Stimulated activated CD8-positive, alpha-beta memory T cell treated with anti-CD3 and anti-CD28 coated beads, Interleukin-4, amount 100 ng/mL, for 1 hour (primary cell): ENCODE measurements around the gene ELOVL6.
"Not testable (repeated sequence)": the region's sequence is repeated elsewhere in the genome, so short reads cannot be mapped to it uniquely, and the experiment has no call there.

Source experiments
- DNase-seq, 2 donors: peaks; one replicate each; pipeline ENCODE4 v3.0.0-alpha.2; 2020; ENCODE audit warnings: low read depth in 2 of 2, low spot score in 1 of 2

ELOVL6 gene

GRCh38 chr4:110039164-110039563, 159.3 kb downstream of the ELOVL6 start:
- DNase-seq = not testable (repeated sequence)

DNA sequence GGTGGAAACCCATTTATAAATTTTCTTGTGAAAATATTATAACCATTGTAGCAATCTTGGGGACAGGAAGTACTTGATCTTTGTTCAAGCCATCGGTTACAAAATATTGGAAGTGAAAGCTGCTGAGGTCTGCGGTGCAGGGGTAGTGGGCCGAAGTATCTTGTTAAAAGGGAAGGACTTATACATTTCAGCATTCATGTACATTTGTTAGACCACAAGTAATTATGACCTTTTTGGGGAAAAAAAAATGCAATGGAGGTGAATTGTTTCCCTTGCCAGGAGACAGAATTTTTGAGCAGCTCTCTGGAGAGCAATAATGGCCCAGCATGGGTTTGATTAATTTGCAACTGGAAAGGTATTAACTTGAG, 164.4 kb downstream of the ELOVL6 start:
- DNase-seq = no peak

- DNase-seq = no peak
Observed at GRCh38 chr4:110033355-110034025, 164.9 kb downstream of the ELOVL6 start.

- no peak for DNase-seq
Observed at GRCh38 chr4:110032603-110033002, 165.8 kb downstream of the ELOVL6 start.

GRCh38 chr4:110025718-110026117, 172.7 kb downstream of the ELOVL6 start:
- no peak for DNase-seq

GRCh38 chr4:110025056-110025455, 173.4 kb downstream of the ELOVL6 start:
- no peak for DNase-seq

- DNase-seq = no peak
Observed at GRCh38 chr4:110022457-110022856, 176.0 kb downstream of the ELOVL6 start.

DNA sequence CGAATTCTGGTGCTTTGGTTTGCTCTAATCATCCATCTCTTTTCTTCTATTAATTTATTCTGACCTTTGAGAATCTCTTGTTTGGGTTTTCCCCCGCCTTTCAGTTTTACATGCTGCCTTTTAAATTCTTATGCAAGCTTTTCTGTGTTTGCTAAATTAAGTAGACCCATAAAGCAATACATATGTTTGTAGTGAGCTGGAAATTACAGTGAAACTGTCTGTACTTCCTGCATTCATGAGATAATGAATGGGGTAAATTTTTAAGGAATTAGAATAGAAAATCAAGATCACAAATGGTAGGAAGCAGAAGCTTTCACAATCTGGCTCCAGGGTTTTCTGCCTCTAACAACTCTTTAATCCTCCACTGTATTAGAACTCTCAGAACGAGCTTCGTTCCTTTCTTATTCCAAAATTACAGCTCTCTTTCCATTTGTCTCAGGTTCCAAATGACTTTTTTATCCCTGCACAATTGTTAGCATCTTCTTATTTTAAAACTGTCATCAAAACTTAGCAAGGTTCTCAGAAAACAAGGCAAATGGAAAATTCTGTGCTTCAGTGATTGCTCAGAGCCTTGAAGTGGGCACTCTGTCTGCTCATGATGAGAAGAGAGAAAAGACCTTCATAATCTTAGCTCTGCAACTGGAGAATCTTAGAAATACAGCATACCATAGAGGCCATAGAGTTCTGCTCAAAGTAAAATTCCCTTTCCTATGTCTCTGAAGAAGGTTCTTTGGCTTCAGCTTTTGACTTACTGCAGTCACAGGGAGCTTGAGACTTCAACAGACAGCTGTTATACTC, 177.6 kb downstream of the ELOVL6 start:
- DNase-seq = no peak

DNA sequence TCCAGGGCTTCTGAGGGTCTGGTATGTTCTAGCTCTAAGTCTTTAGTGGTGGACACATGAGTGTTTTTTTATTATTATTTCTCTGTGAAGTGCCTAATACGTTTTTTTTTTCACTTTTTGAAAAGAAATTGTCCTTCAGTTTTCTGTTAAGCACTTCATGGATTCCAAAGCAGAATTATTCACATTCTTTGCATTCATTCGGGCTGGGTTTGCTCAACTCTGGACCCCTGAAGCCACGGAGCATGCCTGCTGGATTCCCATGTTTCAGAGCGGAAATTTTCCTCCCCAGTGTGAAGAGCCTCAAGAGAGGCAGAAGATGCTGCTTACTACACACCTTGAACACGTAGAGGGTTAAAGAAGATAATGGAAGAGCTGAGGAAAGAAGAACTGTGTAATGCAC, 178.3 kb downstream of the ELOVL6 start:
- DNase-seq = no peak

DNA sequence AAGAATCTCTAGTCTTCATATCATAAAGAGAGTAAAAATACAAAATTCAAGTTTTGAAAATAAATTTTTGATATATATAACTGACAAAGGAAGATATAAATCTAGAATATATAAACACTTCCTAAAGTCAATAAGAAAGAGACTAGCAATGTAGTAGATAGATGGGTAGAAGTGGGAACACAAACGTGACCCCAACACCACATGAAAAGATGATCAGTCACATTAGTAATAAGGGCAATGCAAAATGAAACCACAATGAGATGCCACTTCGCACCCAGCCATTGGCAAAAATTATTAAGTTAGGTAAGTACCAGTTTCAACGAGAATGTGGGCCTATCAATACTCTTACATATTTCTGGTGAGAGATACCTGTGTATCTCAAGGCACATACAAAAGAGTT, 179.3 kb downstream of the ELOVL6 start:
- no peak for DNase-seq

DNA sequence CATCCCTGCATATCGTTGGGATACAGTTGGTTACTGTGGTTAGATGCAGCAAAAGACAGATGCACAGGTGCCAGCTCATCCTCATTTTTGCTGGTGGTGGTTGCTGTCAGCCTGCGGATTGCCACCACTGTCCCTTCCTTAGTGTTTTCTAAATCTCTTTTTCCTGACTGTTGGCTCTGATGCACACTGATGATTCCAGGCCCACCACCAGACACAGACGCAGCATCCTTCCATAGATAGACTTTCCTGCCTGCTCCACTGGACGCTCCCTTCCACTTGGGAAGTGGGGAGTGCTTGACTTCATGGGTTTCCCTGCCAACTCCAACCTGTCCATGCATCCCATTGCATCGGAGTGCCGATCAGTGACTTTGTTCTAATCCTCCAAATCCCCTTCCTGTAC, 184.2 kb downstream of the ELOVL6 start:
- DNase-seq = no peak

- DNase-seq = no peak
Observed at GRCh38 chr4:110012917-110013316, 185.5 kb downstream of the ELOVL6 start.

GRCh38 chr4:110010797-110011196, 187.6 kb downstream of the ELOVL6 start:
- no peak for DNase-seq

DNA sequence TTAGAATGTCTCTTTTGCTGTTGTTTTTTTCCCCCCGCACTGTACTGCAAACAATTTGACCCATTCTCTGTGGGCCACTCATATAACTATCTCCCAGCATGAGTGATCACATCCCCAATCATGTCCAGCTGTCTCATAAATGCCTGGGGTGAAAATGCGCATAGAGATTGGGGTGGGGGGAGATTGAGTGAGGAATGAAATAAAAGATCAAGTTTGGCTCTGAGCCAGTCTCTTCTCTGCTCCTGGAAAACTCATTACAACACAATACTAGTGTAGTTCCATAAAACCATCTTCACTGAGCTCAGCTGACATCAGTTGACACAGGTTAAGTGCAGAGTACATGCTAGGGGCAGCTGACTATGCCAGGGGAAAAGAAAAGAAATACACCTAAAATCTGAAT, 188.9 kb downstream of the ELOVL6 start:
- no peak for DNase-seq

DNA sequence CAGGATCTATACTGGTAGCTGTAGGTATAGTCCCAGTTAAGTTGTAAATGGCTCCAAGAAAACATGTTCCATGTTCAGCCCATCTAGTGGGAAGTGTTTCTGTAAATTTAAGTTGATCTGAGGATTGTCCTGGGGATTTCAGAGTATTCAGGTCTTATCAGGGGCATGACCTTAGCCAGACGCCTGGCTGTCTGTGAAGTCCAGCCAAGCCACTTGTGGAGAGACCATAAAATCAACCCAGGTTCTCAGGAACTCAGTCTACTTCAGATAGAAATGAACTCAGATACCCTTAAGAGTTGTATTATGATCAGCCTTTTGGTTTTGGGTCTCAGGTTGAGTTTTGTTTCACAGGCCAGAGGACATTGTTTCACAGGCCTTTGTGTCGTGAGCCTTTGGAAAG, 189.9 kb downstream of the ELOVL6 start:
- no peak for DNase-seq

DNA sequence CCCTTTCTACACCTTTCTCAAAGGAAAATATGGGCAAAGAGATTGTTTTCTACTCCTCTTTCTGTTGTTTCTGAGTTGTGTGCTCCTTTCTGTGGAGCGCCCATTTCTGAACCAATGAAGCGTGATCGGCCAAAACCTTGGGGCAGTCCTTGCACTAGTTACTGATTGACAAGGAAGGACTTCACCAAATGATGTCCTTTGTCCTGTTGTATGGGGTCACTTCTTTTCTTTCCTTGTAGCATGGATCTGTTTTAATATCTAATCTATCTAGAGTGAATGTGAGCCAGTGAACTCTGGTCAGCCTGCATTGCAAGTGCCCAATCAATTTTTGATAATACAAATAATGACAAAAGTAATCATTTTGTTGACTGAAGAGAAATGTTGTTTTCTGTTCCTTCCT, 191.2 kb downstream of the ELOVL6 start:
- DNase-seq = no peak

GRCh38 chr4:110005461-110006056, 192.9 kb downstream of the ELOVL6 start:
- no peak for DNase-seq

- DNase-seq = no peak
Observed at GRCh38 chr4:110004556-110004955, 193.9 kb downstream of the ELOVL6 start.

GRCh38 chr4:110003401-110004187, 194.8 kb downstream of the ELOVL6 start:
- no peak for DNase-seq

- no peak for DNase-seq
Observed at GRCh38 chr4:110002326-110002725, 196.1 kb downstream of the ELOVL6 start.

- no peak for DNase-seq
Observed at GRCh38 chr4:109999585-109999912, 198.9 kb downstream of the ELOVL6 start.
